IPS-NIHi7 (cell line): Measurements from ENCODE around the gene ROBO1.
"Not testable (repeated sequence)": the region's sequence is repeated elsewhere in the genome, so short reads cannot be mapped to it uniquely, and the experiment has no call there.

Experiments used
- DNase-seq: peaks from one replicate; pipeline ENCODE4 v3.0.0; 2012; ENCODE audit warnings: mixed read lengths; ENCODE audit errors: extremely low spot score

ROBO1 gene

GRCh38 chr3:78917536-78917935 lies 850.3 kb downstream of the ROBO1 start:
- no peak for DNase-seq

- no peak for DNase-seq
Observed at GRCh38 chr3:78913711-78914110, 854.1 kb downstream of the ROBO1 start.

- DNase-seq: no peak
Observed at GRCh38 chr3:78912687-78913086, 855.1 kb downstream of the ROBO1 start.

- no peak for DNase-seq
Observed at GRCh38 chr3:78912259-78912658, 855.5 kb downstream of the ROBO1 start.

GRCh38 chr3:78911394-78911793 lies 856.4 kb downstream of the ROBO1 start:
- DNase-seq: no peak

GRCh38 chr3:78908236-78908635 lies 859.6 kb downstream of the ROBO1 start:
- no peak for DNase-seq

- no peak for DNase-seq
Observed at GRCh38 chr3:78907367-78907766, 860.4 kb downstream of the ROBO1 start.

- no peak for DNase-seq
Observed at GRCh38 chr3:78906930-78907329, 860.9 kb downstream of the ROBO1 start.

GRCh38 chr3:78906245-78906644 lies 861.6 kb downstream of the ROBO1 start:
- no peak for DNase-seq

GRCh38 chr3:78905700-78906099 lies 862.1 kb downstream of the ROBO1 start:
- DNase-seq: no peak

- DNase-seq: no peak
Observed at GRCh38 chr3:78901544-78901943, 866.3 kb downstream of the ROBO1 start.

GRCh38 chr3:78900880-78901279 lies 866.9 kb downstream of the ROBO1 start:
- DNase-seq: no peak

GRCh38 chr3:78900426-78900825 lies 867.4 kb downstream of the ROBO1 start:
- no peak for DNase-seq

GRCh38 chr3:78895528-78895927 lies 872.3 kb downstream of the ROBO1 start:
- DNase-seq: no peak

- DNase-seq: peak; percentile 10
Observed at GRCh38 chr3:78894787-78895186, 873.0 kb downstream of the ROBO1 start.

GRCh38 chr3:78893161-78893560 lies 874.6 kb downstream of the ROBO1 start:
- peak; percentile 11 for DNase-seq

- no peak for DNase-seq
Observed at GRCh38 chr3:78889348-78889747, 878.5 kb downstream of the ROBO1 start.

- DNase-seq: no peak
Observed at GRCh38 chr3:78888635-78889034, 879.2 kb downstream of the ROBO1 start.

GRCh38 chr3:78887547-78888011 lies 880.2 kb downstream of the ROBO1 start:
- DNase-seq: no peak

GRCh38 chr3:78887029-78887428 lies 880.8 kb downstream of the ROBO1 start:
- no peak for DNase-seq

GRCh38 chr3:78884567-78884966 lies 883.2 kb downstream of the ROBO1 start:
- DNase-seq: not testable (repeated sequence)

- no peak for DNase-seq
Observed at GRCh38 chr3:78882251-78882650, 885.5 kb downstream of the ROBO1 start.

GRCh38 chr3:78881501-78881900 lies 886.3 kb downstream of the ROBO1 start:
- DNase-seq: no peak

GRCh38 chr3:78880603-78881461 lies 887.0 kb downstream of the ROBO1 start:
- DNase-seq: no peak
